ENCODE results near the gene SMIM22.
"Not testable (repeated sequence)": the region's sequence is repeated elsewhere in the genome, so short reads cannot be mapped to it uniquely, and the experiment has no call there.

SMIM22 gene

DNA sequence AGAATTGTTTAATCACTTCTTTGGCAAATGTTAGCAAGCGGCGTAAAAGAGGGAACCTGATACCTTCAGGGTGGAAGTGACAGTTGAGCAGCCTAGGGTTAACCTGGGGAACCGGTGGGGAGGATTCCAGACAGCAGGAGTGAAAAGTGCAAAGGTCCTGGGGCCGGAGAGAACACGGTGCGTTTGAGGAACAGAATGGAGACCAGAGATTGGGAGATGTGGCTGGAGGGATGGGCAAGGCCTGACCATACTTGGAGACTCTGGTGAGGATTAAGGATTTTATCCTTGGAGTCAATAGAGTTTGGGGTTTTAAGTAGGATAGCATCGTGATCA, 25.9 kb upstream of the SMIM22 start:
- no peak for DNase-seq

DNA sequence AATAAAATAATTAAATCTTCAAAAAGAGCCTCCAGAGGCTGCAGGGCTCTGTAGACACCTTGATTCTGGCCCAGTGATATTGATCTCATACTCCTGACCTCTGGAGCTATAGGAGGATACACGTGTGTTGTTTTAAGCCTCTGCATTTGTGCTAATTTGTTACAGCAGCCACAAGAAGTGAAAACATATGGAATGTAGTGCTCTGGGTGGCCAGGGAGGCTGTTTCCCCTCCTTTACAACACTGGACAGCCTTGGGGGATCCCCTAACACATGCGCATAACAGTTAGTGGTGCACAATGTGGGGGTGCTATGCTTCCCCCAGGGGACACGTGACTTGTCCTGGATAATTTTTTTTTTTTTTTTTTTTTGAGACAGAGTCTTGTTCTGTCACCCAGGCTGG, 23.5 kb upstream of the SMIM22 start:
- no peak for DNase-seq

DNA sequence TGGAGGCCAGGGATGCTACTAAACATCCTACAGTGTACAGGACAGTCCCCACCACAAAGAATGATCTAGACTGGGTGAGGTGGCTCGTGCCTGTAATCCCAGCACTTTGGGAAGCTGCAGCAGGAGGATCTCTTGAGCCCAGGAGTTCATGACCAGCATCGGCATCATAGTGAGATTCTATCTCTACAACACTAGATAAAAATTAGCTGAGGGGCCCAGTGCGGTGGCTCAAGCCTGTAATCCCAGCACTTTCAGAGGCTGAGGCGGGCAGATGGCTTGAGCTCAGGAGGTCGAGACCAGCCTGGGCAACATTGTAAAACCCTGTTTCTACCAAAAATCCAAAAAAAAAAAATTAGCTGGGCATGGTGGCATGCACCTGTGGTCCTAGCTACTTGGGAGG, 22.8 kb upstream of the SMIM22 start:
- no peak for DNase-seq

DNA sequence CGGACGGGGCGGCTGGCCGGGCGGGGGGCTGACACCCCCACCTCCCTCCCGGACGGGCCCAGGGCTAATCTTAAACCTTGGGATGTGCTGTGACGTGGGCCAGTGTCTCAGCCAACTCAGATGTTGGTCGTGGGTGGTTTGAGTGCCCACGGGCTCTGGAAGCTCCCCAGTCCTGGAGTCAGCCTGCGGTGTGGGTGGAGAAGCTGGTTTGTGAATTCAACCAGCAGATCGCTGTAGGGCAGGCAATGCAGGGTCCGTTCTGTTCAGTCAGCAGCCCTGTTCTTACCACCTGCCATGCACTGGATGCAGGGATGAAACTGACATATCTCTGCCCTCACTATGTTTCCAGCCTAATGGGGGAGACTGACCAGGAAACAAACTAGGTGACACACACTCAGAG, 20.2 kb upstream of the SMIM22 start:
- no peak for DNase-seq

DNA sequence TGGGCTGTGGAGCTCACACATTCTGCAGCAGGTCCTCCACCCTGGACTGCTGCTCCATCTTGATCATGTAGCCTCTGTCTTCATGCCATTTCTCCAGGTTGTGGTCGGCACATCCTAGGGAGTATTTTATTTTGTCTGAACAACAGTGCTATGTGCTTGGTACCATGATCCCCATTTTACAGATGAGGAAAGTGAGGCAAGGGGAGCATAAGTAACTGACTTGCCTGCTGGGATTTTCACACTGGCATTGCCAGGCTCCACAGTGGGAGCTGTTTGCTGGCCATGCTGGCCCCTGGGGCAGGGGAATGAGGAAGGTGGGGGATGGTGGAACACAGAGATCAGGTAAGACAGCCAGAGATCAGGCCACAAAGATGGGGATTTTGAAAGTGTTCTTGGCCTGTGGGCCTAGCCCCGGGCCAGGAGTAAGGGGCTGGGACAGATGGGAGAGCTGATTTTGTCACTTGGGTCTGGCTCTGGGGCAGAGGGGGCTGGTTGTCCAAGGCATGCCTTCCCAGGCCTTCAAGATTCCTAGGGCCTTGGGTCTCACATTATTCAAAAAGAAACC, 18.9 kb upstream of the SMIM22 start:
- DNase-seq: no peak

DNA sequence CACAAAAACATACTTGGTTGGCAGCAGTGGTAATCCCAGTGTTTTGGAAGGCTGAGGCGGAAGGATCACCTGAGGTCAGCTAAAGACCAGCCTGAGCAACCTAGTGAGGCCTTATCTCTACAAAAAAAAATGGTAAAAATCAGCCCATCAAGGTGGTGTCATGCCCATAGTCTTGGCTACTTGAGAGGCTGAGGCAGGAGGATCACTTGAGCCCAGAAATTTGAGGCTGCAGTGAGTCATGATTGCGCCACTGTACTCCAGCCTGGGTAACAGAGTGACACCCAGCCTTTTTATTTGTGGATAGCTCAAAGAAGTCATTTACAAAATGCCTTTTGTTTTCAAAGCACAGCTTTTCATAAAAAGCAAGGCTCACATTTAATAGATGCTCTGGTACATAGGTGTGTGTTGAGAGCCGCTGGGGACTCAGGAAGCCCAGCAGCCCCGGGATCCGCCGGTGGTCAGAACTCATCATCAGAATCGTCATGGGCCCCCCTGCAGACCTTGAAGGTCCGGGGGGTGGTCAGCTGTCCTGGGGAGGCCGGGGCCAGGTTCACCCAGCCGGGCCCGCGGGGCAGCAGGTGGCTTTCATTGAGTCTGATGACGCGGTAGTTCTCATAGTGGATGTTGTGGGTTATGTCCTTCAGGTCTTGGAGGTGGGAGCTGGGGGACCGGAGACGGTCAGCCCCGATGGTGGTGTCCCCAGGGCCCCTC, 17.7 kb upstream of the SMIM22 start:
- no peak for DNase-seq

DNA sequence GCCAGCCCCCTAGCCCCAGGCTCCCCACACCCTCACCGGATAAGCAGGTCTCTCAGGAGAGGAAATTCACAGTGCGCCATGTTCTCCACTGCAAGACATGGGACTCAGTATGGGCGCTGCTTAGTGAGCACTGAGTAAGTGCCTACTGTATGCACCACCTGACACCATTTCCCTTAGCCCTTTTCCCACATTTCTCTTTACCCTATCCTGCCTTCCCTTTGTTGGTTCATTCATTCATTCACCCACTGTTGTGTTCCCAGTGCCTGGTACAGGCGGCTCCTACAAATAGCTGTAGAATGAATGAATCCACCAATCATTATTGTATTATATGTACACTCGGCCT, 17.1 kb upstream of the SMIM22 start:
- DNase-seq: no peak

DNA sequence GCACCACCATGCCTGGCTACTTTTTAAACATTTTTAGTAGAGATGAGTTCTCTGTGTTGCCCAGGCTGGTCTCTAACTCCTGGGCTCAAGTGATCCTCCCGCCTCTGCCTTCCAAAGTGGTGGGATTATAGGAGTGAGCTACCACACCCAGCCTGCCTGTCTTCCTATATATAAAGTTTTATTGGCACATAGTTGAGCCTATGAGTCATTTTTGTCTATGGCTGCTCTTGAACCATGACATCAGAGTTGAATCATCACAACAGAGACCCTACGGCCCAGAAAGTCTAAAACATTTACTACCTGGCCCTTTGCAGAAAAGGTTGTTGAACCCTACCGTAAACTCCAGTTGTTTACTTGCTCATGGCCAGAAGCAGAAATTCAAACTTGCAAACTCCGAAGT, 14.9 kb upstream of the SMIM22 start:
- no peak for DNase-seq

DNA sequence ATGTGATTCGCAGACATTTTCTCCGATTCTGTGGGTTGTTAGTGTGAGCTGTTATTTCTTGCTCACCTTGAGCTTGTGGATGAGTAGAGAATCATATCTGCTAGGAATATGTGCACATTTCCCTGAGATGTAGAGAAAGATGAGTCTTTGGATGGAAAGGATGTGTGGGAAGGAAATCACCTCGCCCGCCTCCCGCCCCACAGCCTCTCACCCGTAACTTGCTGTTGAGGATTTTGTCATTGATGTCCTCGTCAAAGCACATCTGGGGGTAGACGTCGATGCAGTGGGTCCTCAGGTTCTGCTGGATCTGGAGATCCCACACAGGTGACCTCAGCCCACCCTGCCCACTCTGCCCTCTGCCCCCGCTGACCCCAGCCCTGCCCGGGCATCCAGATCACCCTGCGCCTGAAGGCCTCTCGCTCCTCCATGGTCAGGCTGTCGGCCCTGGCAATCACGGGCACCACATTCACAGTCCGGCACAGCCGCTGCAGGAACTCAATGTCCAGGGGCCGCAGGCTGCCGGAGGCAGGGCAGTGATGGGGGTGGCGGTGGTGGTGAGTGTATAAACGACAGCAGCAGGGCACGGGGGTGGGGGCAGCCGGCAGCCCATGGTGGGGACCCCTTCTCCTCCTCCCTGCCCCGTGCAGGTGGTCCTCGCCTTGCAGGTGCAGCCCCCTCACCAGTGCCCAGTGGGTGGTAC, 11.8 kb upstream of the SMIM22 start:
- DNase-seq: no peak

DNA sequence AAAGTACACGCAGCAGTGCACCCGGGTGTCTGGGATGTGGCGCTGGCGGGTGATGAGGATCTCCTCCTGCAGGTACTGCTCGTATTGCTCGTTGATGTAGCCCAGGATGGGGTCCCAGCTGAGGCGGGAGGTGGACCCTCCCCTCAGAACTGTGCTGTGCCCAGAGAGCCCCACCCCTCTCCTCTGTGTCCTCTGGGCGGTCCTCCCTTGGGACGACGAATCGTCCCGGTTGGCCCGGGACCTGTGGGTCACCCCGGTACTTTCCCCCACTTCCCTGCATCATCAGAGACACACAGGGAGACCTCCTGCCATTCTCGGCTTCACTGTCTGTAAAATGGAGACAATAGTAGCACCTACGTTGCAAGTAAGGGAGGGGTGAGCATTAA, 11.2 kb upstream of the SMIM22 start:
- DNase-seq: no peak

DNA sequence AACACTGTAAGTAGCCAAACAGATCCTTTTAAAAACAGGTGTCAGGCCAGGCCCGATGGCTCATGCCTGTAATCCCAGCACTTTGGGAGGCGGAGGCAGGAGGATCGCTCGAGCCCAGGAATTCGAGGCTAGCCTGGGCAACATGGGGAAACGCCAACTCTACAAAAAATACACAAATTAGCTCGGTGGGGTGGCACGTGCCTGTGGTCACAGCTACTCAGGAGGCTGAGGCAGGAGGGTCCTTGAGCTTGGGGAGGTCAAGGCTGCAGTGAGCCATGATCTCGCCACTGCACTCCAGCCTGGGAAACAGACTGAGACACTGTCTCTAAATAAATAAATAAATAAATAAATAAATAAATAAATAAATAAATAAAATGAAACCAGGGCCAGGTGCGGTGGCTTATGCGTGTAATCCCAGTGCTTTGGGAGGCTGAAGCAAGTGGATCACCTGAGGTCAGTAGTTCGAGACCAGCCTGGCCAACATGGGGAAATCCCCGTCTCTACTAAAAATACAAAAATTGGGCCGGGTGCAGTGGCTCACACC, 10.7 kb upstream of the SMIM22 start:
- DNase-seq: not testable (repeated sequence)

DNA sequence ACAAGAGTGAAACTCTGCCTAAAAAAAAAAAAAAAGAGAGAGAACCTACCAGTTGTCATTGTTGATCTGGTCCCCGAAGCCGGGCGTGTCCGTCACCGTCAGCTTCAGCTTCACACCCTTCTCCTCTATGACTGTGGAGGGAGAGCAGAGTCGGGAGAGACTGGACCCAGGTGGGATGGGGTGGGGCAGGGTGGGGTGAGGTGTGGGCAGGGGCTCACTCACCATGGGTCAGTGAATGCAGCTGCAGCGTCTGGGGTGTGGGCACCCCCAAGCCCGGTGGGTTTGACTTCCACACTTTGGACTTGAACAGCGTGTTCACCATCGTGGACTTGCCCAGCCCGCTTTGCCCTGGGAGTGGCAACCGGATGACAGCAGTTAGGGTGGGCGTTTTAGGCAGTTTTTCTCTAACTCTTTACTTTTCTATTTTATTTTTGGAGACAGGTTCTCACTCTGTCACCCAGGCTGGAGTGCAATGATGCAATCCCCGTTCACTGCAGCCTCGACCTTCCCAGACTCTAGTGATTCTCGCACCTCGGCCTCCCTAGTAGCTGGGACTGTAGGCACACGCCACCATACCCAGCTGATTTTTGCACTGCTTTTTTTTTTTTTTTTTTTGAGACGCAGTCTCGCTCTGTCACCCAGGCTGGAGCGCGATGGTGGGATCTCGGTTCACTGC, 9.3 kb upstream of the SMIM22 start:
- no peak for DNase-seq

DNA sequence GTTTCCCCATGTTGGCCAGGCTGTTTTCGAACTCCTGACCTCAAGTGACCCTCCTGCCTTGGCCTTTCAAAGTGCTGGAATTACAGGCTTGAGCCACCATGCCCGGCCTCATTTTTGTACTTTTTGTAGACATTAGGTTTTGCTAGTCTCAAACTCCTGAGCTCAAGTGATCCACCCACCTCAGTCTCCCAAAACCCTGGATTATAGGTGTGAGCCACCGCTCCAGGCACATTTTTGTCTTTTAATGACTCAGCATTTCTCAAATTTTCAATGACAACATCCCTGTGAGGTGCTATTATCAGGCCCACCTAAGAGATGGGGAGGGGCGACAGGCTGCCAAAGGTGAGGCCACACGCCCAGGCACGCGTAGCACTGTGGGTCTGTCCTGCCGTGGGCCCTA, 8.1 kb upstream of the SMIM22 start:
- no peak for DNase-seq

DNA sequence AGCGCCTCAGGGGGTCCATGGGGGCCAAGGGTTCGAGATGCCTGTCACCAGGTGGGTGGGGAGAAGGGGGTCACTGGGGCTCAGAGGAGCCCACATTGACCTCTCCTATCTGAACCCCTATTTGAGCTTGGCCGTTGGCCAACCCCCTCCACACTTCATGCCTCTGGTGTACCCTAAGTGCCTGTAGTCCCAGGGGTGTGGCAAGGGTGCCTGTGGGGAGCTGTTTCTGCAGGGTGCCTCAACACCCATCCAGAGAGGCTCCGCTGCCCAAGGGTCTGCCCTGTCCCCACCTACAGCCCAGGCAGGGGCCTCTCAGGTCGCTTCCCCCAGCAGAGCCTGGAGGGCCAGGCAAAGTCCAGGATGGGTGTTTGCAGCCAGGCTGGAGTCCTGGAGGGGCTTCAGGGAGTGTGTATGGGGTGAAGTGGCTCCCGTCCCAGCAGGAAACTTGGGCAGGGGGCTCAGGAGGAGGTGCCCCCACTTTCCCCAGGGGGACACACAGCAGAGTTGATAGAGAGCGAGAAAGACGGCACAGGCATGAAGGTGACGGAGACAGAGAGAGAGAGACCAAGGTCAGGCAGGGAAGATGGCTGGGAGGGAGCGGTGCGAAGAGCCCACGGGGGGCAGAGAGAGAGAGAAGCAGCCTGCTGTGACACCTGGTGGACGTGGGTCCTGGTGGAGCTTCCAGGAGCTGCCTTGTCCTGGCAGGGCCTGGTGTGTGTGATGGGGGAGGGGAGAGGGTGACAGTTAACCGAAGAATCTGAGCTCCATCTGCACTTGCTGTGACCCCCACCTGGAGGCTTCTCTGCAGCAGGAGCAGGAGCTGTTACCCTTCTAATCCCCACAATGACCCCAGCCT, 7.3 kb upstream of the SMIM22 start, which contains the start of gene SEPTIN12:
Gene SEPTIN12, minus strand, starts transcription at position 719 of the 856 bp plus-strand sequence. Its CDS starts 700 bp downstream, at position 19.
- DNase-seq: no peak

DNA sequence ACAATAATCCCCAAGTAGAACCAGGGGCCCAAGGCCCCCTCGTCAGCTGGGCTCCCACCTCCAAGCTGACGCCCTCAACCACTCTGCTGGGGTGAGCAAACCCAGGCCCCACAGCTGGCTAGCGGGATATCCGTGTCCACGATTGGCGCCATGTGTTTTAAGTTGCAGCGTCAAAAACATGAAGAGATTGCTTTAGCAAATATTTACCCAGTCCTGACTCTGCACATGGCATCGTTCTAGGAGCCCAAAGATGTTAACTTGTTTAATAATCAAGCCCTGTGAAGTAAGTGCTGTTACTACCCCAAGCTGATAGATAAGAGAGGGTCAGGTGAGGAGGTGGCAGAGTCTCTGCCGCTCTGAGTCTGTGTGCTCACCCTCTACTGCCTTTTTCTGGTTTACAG, 6.7 kb upstream of the SMIM22 start:
- DNase-seq: no peak

DNA sequence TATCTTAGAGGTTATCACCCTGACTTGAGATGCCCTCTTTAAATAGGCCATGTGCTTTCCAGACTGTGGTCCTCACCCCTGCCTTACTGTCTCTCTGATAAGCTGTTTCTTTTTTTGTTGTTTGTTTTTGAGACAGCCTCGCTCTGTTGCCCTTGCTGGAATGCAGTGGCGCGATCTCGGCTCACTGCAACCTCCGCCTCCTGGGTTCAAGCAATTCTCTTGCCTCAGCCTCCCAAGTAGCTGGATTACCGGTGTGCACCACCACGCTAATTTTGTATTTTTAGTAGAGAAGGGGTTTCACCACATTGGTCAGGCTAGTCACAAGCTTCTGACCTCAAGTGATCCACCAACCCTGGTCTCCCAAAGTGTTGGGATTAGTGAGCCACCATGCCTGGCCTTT, 6.3 kb upstream of the SMIM22 start:
- DNase-seq: no peak

DNA sequence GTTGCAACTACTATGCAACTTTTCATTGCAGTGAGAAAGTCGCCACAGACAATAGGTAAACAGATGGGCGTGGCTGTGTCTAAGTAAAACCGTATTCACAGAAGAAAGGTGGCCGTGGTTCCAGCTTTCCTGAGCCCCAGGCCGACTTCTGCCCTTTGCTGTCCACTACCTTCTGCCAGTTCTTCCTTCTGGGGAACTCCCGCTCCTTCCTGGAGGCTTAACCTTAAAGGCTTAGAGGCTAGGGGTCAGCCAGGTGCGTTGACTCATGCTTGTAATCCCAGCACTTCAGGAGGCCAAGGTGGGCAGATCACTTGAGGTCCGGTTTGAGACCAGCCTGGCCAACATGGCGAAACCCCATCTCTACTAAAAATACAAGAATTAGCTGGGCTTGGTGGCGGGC, 4.9 kb upstream of the SMIM22 start:
- no peak for DNase-seq

DNA sequence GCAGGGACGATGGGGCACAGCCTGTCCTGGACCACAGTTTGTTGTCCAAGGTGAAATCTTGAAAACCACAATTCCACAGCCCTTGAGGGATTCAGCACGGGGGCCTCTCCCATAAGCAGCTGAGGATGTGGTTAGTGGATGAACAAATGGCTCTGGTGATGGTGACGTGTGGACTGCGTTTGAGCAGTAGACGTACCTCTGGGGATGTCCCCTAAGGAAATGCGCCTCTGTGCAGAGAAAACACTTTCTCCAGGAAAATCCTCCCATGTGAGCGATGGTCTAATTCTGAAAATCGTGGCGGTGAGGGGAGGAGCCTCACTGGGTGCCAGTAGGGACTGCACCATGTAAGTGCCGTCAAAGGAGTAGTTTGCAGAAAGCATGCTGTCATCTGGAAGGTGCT, 4.3 kb upstream of the SMIM22 start:
- no peak for DNase-seq

DNA sequence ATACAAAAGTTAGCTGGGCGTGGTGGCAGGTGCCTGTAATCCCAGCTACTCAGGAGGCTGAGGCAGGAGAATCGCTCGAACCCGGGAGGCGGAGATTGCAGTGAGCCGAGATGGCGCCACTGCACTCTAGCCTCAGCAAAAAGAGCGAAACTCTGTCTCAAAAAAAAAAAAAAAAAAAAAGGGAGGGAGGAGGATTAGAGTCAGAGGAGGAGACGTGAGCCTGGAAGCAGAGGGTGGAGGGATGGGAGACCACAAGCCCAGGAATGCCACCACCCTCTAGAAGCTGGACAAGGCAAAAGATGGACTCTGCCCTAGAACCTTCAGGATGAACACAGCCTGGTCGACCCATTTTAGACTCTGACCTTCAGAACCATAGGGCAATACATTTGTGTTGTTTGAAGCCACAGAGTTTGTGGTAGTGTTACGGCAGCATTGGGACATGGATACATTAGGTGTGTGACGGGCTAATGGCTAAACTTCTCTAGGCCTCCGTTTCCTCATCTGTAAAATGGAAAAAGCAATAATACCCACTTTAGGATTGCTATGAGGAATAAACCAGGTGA, 2.1 kb upstream of the SMIM22 start:
- no peak for DNase-seq

DNA sequence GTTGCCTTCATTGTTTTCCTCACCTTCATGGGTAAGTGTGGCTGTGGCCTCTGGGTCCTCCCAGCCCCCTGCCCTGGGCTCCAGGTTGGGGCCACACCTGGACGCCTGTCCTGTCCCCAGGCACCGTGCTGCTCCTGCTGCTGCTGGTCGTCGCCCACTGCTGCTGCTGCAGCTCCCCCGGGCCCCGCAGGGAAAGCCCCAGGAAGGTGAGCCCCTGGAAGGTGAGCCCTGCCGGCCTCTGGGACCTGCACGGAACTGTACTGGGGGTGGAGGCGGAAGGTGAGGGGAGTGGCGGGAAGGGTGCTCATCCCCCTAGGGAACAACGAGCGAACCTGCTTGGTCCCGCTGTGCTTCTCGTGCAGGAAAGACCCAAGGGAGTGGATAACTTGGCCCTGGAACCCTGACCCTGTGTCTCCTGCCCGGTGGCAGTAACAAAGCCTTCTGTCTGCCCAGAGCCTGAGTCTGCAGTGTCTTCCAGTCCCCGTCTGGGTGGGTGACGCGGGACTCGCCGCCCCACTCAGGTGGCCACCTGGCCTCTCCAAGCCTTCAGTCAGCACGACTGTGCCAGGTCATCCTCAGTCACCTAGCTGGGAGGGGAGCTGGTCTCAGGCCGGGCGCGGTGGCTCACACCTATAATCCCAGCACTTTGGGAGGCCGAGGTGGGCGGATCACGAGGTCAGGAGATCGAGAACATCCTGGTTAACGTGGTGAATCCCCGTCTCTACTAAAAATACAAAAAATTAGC, 831 bp downstream of the SMIM22 start:
- DNase-seq: no peak

DNA sequence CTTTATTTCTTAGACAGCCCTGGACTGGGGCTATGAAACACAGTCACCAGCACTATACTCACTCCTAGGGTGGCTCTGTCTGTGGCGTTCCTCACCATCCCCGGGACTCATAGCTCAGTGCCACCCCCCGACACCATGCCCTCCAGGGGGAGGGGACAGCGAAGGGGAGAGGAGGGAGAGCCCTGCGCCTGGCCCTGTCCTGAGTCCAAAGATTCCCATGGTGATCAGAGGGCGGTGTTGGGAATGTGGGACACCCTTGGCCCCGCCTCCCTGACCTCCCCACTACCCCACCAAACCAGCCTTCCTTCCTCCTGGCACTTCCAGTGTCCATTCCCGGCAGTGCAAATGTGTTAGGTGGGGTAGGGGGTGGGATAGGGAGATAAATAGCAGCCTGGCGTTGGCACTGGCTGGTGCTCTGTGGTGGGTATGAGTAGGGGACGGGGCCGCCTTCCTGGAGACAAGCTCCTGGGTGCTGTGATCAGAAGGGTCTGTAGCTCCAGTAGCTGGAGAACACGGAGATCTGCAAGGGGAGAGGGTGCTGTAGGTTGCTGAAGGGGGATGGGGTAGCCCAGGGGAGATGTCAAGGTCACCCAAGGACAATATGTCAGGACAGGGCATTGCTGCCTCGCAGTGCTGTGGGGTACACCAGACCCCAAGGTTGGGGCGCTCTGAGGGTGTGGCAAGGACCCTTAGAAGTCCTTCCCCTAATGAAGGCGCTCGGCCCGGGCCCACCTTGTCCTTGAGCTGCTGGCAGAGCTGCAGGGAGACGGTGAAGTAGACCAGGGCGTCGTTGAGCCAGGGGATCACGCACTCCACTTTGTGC, 2.0 kb downstream of the SMIM22 start:
- DNase-seq: no peak

All from CD4-positive, alpha-beta T cell treated with Interleukin-10 for 1 hour (primary cell).